Fibroblast of lung (primary cell): ENCODE results near the gene ASAP2. TPM values are rescaled to one million over a fixed set of nuclear protein-coding genes. Genes with fewer than 3 reads are reported as not detected.

Experiments used
- DNase-seq, 2 donors: peaks; one replicate each; pipeline versions ENCODE4 v3.0.0 to v3.0.0-alpha.2; 2010; ENCODE audit warnings: low read depth in 2 of 2
- H2AFZ ChIP-seq: 2 replicates; pipeline ENCODE4 v1.5.1; 2012; ENCODE audit warnings: low read length, control low read depth, inconsistent platforms
- H3K27ac ChIP-seq: 2 replicates; pipeline ENCODE4 v1.5.1; 2011; ENCODE audit warnings: low read length, control low read depth; ENCODE audit not compliant: insufficient read depth
- H3K27me3 ChIP-seq: 2 replicates; pipeline ENCODE4 v1.5.1; 2011; ENCODE audit warnings: mild to moderate bottlenecking, low read length; ENCODE audit not compliant: control insufficient read depth, insufficient read depth
- H3K36me3 ChIP-seq: 2 replicates; pipeline ENCODE4 v1.5.1; 2011; ENCODE audit warnings: low read length; ENCODE audit not compliant: control insufficient read depth, insufficient read depth
- H3K4me1 ChIP-seq: 2 replicates; pipeline ENCODE4 v1.5.1; 2011; ENCODE audit warnings: low read length; ENCODE audit not compliant: control insufficient read depth, insufficient read depth; ENCODE audit errors: extremely low read depth
- H3K4me2 ChIP-seq: 2 replicates; pipeline ENCODE4 v1.5.1; 2011; ENCODE audit warnings: low read length, control low read depth; ENCODE audit not compliant: insufficient read depth; ENCODE audit errors: extremely low read depth
- H3K4me3 ChIP-seq, 4 experiments: fragments of 200-600 bp in 1 of 4; sonication (generic) in 1 of 4; replicated peaks in 1 of 4; 2 replicates each; pipeline ENCODE4 v1.5.1; 2011 to 2016; ENCODE audit warnings: low read length in 4 of 4, low read depth in 3 of 4, mild to moderate bottlenecking in 3 of 4, control low read depth in 2 of 4, inconsistent platforms in 1 of 4, mixed read lengths in 1 of 4; ENCODE audit not compliant: insufficient read depth in 1 of 4; ENCODE audit errors: control extremely low read depth in 1 of 4
- H3K79me2 ChIP-seq: 2 replicates; pipeline ENCODE4 v1.5.1; 2012; ENCODE audit warnings: mild to moderate bottlenecking, low read length, inconsistent platforms; ENCODE audit not compliant: control insufficient read depth, insufficient read depth
- H3K9ac ChIP-seq: 2 replicates; pipeline ENCODE4 v1.5.1; 2011; ENCODE audit warnings: mild to moderate bottlenecking, low read length, control low read depth; ENCODE audit not compliant: insufficient read depth
- H3K9me3 ChIP-seq: 2 replicates; pipeline ENCODE4 v1.5.1; 2012; ENCODE audit warnings: low read depth, low read length; ENCODE audit not compliant: control insufficient read depth, insufficient read depth
- H4K20me1 ChIP-seq: 2 replicates; pipeline ENCODE4 v1.5.1; 2011; ENCODE audit warnings: low read length; ENCODE audit not compliant: control insufficient read depth, insufficient read depth; ENCODE audit errors: extremely low read depth
- EZH2 ChIP-seq: IDR thresholded peaks from 2 replicates; pipeline ENCODE4 v1.5.1; 2012; ENCODE audit warnings: low read length, control low read depth, mild to moderate bottlenecking; ENCODE audit errors: missing control alignments
- polyA plus RNA-seq, 2 donors: library from polyadenylated mRNA; depleted of rRNA in 1 of 2; stranded (reverse) in 1 of 2; unstranded in 1 of 2; fragments of >200 nt; gene quantifications; 2 replicates each; pipeline ENCODE4 v1.2.1, GENCODE V29; 2011 to 2012; ENCODE audit warnings: missing spikeins in 1 of 2
- total RNA-seq: library from RNA; depleted of rRNA; stranded (reverse); fragments of >200 nt; gene quantifications from 2 replicates; pipeline ENCODE4 v1.2.1, GENCODE V29; 2014
- TF ChIP-seq, protein P1 (sequence below), 2 donors: IDR thresholded peaks in 1 of 2; conservative IDR thresholded peaks in 1 of 2; 1 replicate in 1 of 2; 2 replicates in 1 of 2; pipeline ENCODE4 v1.5.1; 2011 to 2012; ENCODE audit warnings: low read length in 2 of 2, control low read depth in 1 of 2, inconsistent platforms in 1 of 2, low read depth in 1 of 2, mild to moderate bottlenecking in 1 of 2

The ASAP2 gene
- total and polyA plus RNA-seq, 2 donors (not counting 1 experiment from before 2014, with no cell fraction given), result 19.2 to 19.9 TPM

DNA sequence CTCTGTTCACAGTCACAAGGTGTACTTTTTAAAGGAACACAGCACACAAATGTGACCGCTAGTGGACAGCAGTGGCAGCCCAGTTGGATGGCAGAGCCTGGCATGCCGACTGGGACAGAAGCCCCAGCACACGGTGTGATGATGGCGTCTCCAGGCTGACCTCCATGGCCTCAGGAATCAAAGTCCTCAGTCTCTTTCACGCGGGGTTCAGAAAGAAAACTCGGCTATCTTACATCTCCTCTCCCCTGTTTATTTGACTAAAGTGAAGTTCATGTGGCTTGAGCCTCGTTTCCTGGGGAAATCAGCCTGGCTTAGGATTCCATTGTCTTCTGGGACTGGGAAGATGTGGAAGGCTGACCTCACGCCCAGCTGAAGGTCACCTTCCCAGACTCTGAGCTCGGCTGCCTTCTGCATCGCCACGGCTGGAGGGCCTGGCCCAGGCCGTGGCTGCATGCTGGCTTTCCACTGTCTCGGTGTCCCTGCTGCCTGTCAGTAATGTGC, 56.1 kb downstream of the ASAP2 start:
- Histone ChIP-seq H2AFZ (no peak overlapping the region), H3K4me3 (no peak overlapping the region), H3K79me2 (peaks cover 60% of the 10 kb centered on the region), H3K27me3 (no peaks in the 10 kb centered on the region), H3K4me2 (no peak overlapping the region), H4K20me1 (no peaks in the 10 kb centered on the region), H3K9ac (peak overlapping the region; percentile 17), H3K9me3 (no peaks in the 10 kb centered on the region), H3K4me1 (peaks cover 26% of the 10 kb centered on the region), H3K36me3 (no peaks in the 10 kb centered on the region), H3K27ac (peak overlapping the region; percentile 50)
- DNase-seq, result peak in 1 of 2 donors; percentile 43
- TF ChIP-seq, protein P1, sequence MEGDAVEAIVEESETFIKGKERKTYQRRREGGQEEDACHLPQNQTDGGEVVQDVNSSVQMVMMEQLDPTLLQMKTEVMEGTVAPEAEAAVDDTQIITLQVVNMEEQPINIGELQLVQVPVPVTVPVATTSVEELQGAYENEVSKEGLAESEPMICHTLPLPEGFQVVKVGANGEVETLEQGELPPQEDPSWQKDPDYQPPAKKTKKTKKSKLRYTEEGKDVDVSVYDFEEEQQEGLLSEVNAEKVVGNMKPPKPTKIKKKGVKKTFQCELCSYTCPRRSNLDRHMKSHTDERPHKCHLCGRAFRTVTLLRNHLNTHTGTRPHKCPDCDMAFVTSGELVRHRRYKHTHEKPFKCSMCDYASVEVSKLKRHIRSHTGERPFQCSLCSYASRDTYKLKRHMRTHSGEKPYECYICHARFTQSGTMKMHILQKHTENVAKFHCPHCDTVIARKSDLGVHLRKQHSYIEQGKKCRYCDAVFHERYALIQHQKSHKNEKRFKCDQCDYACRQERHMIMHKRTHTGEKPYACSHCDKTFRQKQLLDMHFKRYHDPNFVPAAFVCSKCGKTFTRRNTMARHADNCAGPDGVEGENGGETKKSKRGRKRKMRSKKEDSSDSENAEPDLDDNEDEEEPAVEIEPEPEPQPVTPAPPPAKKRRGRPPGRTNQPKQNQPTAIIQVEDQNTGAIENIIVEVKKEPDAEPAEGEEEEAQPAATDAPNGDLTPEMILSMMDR (conservative IDR thresholded peaks at IDR 0.05 in 1 of 2, IDR thresholded peaks at IDR 0.05 in 1 of 2; ENCODE audit: low read depth in 1 of 2, low read length in 2 of 2), result no peak
- no peak for TF ChIP-seq EZH2

DNA sequence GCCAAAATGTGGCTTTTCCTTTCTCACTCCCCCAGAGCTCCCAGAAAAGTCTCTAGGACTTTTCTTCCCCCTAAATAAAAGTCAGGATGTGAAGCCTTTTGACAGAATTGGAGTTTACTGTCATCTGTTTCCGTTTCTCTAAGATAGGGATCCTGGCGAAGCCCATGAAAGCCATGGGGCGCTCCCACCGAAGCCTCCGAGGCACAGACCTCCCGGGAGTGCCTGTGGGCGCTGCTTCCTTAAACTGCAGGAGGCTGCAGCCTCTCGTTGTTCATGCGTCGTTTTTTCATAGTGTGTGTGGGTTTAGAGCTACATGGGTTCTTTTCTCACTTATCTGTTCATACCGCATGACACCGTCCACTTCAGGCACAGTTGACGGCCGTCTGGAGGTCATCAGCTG, 56.8 kb downstream of the ASAP2 start:
- TF ChIP-seq EZH2, result no peak
- TF ChIP-seq, protein P1 (conservative IDR thresholded peaks at IDR 0.05 in 1 of 2, IDR thresholded peaks at IDR 0.05 in 1 of 2; ENCODE audit: low read depth in 1 of 2, low read length in 2 of 2), result no peak
- peak overlapping the region; percentile 51 for H3K4me2 ChIP-seq
- H3K9ac ChIP-seq, result peak overlapping the region; percentile 17
- peaks cover 58% of the 10 kb centered on the region for H3K79me2 ChIP-seq
- no peaks in the 10 kb centered on the region for H3K9me3 ChIP-seq
- no peaks in the 10 kb centered on the region for H4K20me1 ChIP-seq
- H3K4me1 ChIP-seq, result peaks cover 23% of the 10 kb centered on the region
- H2AFZ ChIP-seq, result no peak overlapping the region
- H3K27ac ChIP-seq, result peak overlapping the region; percentile 50
- no peak for DNase-seq
- no peaks in the 10 kb centered on the region for H3K27me3 ChIP-seq
- no peak overlapping the region for H3K4me3 ChIP-seq
- H3K36me3 ChIP-seq, result no peaks in the 10 kb centered on the region

DNA sequence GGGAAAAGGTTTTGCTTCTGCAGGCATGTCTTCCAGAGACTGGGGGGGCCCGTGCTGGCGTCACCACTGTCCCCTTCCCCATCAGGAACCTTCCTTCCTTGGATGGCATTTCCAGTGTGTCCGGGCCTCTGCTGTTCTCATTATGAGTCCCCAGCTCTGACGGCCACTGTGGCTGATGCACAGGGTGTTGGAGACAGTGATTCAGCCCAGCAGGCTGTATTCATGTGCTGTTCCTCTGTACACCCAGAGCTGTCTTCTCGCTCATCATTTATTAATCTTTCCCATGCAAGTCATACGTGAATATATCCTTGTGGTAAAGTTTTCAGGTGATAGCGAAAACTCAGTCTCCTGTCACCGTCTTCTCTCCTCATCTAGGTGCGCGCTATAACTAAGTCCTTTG, 57.7 kb downstream of the ASAP2 start:
- no peaks in the 10 kb centered on the region for H3K36me3 ChIP-seq
- no peak overlapping the region for H3K4me3 ChIP-seq
- peaks cover 18% of the 10 kb centered on the region for H3K4me1 ChIP-seq
- peak in 1 of 2 donors; percentile 64 for DNase-seq
- peaks cover 57% of the 10 kb centered on the region for H3K79me2 ChIP-seq
- TF ChIP-seq EZH2, result no peak
- TF ChIP-seq, protein P1 (conservative IDR thresholded peaks at IDR 0.05 in 1 of 2, IDR thresholded peaks at IDR 0.05 in 1 of 2; ENCODE audit: low read depth in 1 of 2, low read length in 2 of 2), result no peak
- no peak overlapping the region for H3K4me2 ChIP-seq
- H3K9me3 ChIP-seq, result no peaks in the 10 kb centered on the region
- no peak overlapping the region for H3K27ac ChIP-seq
- H3K9ac ChIP-seq, result no peak overlapping the region
- no peaks in the 10 kb centered on the region for H3K27me3 ChIP-seq
- H2AFZ ChIP-seq, result no peak overlapping the region
- H4K20me1 ChIP-seq, result no peaks in the 10 kb centered on the region
